GM19452 (cell line): ENCODE measurements around the gene PRR5.
"Not testable (repeated sequence)": the region's sequence is repeated elsewhere in the genome, so short reads cannot be mapped to it uniquely, and the experiment has no call there.

ENCODE experiments used
- ATAC-seq: cut with Tn5 transposase; IDR thresholded peaks from one replicate; pipeline ENCODE4 v1.9.1; 2021; ENCODE audit not compliant: unreplicated experiment

Gene PRR5

GRCh38 chr22:44701824-44702478 lies at the start of gene PRR5:
Gene PRR5 (plus strand): TSS chr22:44702204. CDS start chr22:44702475, 271 bp downstream.
- ATAC-seq, result peak; percentile 71

- ATAC-seq, result not testable (repeated sequence)
Measured at GRCh38 chr22:44652866-44653265, 49.1 kb upstream of the PRR5 start.

GRCh38 chr22:44658311-44658953 lies 43.6 kb upstream of the PRR5 start:
- no peak for ATAC-seq

- ATAC-seq, result no peak
Measured at GRCh38 chr22:44659140-44659539, 42.9 kb upstream of the PRR5 start.

GRCh38 chr22:44660051-44660830 lies 41.8 kb upstream of the PRR5 start:
- no peak for ATAC-seq

GRCh38 chr22:44661070-44661469 lies 40.9 kb upstream of the PRR5 start:
- no peak for ATAC-seq

GRCh38 chr22:44661659-44662569 lies 40.1 kb upstream of the PRR5 start:
- no peak for ATAC-seq

- ATAC-seq, result no peak
Measured at GRCh38 chr22:44663256-44663999, 38.6 kb upstream of the PRR5 start.

GRCh38 chr22:44664149-44664548 lies 37.9 kb upstream of the PRR5 start:
- no peak for ATAC-seq

GRCh38 chr22:44665115-44665514 lies 36.9 kb upstream of the PRR5 start:
- no peak for ATAC-seq

- no peak for ATAC-seq
Measured at GRCh38 chr22:44666207-44666585, 35.8 kb upstream of the PRR5 start.

GRCh38 chr22:44667276-44667675 lies 34.7 kb upstream of the PRR5 start:
- no peak for ATAC-seq

GRCh38 chr22:44667829-44668189 lies 34.2 kb upstream of the PRR5 start:
- ATAC-seq, result no peak

GRCh38 chr22:44668190-44668885 lies 33.7 kb upstream of the PRR5 start:
- no peak for ATAC-seq

GRCh38 chr22:44668886-44669521 lies 33.0 kb upstream of the PRR5 start:
- no peak for ATAC-seq

GRCh38 chr22:44669561-44669976 lies 32.4 kb upstream of the PRR5 start:
- no peak for ATAC-seq

GRCh38 chr22:44670220-44670988 lies 31.6 kb upstream of the PRR5 start:
- ATAC-seq, result no peak

- no peak for ATAC-seq
Measured at GRCh38 chr22:44671742-44672141, 30.3 kb upstream of the PRR5 start.

GRCh38 chr22:44672632-44673031 lies 29.4 kb upstream of the PRR5 start:
- ATAC-seq, result no peak
